ENCODE data around the gene CCS.

- TF ChIP-seq CTCF (IDR thresholded peaks at IDR 0.05 in 8 of 11, conservative IDR thresholded peaks at IDR 0.05 in 3 of 11) = no peak
- TF ChIP-seq POLR2AphosphoS5 (IDR thresholded peaks at IDR 0.05) = no peak
These were observed 35.1 kb downstream of the CCS start for GRCh38 chr11:66628061-66628603.

All from spleen (tissue), 7 donors.